Thyroid gland (tissue), 4 donors: Measurements from ENCODE around the gene PRKAA2.

Source experiments
- CTCF ChIP-seq, 6 experiments: fragments of 200-600 bp in 3 of 6; fragments of 450-650 bp in 3 of 6; sonication (generic) in 3 of 6; IDR thresholded peaks; one replicate each; pipeline ENCODE4 v1.5.1; 2016 to 2019; ENCODE audit warnings: antibody characterized with exemption in 6 of 6, mild to moderate bottlenecking in 2 of 6, inconsistent platforms in 1 of 6, moderate library complexity in 1 of 6
- POLR2A ChIP-seq, 2 donors: fragments of 450-650 bp; IDR thresholded peaks; one replicate each; pipeline ENCODE4 v1.6.1; 2017; ENCODE audit warnings: antibody characterized with exemption in 2 of 2, mild to moderate bottlenecking in 2 of 2, moderate library complexity in 1 of 2

DNA sequence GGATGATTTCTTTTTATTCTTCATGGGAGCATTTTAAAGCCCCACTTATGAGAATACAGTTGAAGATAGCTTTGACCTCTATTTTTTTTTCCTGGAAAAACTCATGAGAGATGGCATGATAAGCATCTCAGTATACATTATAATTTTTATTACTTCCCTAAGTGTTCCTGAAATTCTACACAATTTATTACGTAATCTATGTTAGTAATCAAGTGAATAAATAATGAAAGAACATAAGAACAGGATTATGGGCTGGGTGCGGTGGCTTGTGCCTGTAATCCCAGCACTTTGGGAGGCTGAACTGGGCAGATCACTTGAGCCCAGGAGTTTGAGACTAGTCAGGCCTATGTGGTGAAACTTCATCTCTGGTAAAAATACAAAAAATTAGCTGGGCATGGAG is 13.2 kb upstream of the PRKAA2 start:
- TF ChIP-seq POLR2A (IDR thresholded peaks at IDR 0.05) = no peak
- TF ChIP-seq CTCF (IDR thresholded peaks at IDR 0.05) = no peak
